GM21381 (cell line): ENCODE measurements around the gene PDE6A.

Source experiments
- ATAC-seq: cut with Tn5 transposase; IDR thresholded peaks from one replicate; pipeline ENCODE4 v1.9.1; 2021; ENCODE audit warnings: mild to moderate bottlenecking, moderate library complexity; ENCODE audit not compliant: unreplicated experiment

PDE6A gene

DNA sequence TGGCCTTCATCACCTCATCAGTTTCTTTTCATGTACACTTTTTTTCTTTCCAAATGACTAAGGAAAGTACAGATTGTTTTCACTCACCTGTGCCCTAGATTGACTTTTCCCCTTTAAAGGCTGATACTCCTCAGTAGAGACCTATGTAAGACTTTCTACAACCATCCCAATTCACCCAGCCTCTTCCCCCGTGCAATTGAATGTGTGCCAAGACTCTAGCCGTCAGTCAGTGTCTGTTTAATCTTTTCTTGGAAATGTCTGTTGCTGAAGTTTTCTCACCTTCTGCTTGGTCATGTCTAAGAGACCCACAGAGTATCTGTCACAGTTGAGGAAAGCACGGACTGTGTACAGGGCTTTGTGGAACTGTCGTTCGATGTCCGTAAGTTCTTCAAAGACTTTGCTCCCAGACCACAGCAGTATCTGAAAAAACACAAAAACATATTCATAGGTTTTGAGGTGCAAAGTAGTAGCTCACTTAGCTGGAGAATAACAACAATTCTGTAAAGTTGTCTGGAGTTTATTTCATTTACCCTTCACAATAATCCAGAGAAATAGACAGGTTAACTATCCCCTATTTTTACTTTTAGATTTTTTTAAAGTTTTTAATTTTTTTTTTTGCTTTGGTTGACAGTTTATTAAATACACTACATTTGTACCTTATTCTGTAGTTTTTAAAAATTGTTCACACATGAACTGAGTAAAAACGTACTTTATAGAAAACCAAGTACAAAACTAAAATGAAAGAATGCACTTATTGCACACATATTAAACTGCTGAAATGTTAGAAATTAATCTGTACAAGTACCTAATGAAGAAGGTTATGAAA is 13.6 kb downstream of the PDE6A start:
- ATAC-seq, result no peak

DNA sequence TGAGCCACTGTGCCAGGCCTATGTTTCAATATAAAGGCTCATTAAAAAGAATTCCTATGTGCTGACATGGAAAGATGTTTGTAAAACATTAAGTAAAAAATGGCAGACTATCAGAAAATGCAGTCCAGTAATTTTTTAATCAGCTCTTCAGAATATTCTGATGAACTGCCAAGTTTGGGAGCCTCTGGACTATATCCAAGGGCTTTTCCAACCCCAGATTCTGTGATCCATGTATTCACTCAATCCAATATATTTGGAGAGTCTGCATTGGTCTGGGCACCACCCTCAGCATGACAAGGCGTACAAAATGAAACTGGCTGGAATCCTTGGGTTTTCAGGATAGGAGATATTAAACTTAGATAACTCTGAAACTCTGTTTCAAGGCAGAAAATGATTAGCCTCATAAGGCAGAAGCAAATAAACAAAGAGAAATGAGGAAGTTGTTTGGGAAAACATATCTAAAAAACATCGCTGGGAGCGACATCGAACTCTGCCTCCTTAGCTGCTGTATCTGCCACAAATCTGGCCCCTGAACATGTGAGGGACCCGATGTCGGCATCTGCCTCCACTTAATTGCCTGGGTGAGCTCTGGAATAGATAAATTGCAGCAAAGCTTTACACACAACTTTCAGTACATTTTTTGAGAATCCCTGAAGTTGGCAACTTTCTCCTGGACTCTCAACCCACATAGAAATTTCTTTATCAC is 14.4 kb downstream of the PDE6A start:
- ATAC-seq, result no peak

DNA sequence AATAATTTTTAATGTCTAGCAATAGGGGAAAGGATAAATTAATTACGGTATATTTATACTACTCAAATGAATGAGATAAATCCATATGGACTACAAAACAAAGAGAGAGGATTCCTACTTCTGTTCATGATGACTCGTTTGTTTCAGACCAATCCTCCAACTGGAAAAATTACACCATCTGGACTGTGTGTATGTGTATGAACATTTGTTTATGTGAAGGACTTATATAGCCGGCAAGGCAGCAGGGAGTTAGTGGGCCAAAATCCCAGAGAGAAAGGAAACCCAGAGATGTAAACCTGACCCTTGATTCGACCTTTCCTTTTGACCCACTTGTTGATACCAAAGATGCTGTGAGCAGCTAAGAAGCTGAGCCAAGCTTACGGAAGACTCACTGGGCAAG is 20.1 kb downstream of the PDE6A start:
- no peak for ATAC-seq

DNA sequence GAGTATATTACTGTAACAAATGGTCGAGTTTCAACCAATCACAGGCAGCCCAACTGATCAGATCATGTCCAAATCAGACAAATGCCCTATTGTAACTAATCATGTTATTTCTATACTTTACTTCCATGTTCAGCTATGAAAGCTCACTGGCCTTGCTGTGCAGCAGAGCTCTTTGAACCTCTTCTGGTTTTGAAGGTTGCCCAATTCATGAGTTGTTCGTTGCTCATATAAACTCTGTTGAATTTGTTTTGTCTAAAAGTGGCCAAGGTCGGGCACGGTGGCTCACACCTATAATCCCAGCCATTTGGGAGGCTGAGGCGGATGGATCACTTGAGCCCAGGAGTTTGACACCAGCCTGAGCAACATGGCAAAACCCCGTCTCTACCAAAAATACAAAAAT is 21.6 kb downstream of the PDE6A start:
- no peak for ATAC-seq

DNA sequence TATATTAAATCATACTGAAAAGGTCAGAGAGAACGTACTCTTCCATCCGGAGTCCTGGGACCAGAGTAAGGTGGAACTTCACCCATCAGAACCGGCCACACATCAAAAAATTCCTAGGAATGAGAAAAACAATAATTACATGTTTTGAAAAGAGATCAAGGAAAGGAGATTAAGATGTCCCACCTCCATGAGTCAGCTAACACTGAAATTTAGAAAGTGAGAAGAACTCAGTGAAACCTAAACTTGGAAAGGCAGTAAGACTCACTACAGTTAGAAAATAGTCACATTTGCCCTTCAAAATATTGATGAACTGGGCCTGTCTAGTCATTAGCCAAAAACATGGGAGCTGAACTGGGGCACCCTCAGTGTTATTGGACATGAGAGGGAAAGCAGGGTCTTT is 23.0 kb downstream of the PDE6A start:
- no peak for ATAC-seq

DNA sequence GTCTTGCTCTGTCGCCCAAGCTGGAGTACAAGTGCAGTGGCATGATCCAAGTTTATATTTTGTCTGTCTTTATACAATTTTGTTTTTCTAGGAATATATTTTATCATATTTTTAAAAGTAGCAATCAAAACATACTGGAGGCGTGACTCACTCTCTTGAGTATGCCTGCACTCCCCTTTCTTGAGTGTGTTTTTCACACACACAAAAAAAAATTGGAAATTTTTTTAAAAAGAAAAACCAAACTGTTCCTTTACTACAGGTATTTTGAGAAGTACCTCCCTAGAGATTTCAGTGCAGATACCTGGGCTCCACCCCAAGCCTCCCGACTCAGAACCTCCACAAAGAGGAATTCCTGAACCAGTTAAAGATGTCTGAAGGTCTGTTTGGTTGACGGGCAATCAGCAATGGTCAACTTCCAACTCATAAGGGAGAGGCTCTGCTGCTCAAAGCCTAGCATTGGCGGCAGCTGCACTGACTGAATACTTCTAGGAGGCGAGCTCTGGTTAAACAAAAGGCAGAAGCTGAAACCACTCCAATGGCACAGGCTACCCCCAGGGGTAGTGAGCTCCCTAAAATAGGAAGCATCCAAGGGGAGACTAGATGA is 27.4 kb downstream of the PDE6A start:
- no peak for ATAC-seq

DNA sequence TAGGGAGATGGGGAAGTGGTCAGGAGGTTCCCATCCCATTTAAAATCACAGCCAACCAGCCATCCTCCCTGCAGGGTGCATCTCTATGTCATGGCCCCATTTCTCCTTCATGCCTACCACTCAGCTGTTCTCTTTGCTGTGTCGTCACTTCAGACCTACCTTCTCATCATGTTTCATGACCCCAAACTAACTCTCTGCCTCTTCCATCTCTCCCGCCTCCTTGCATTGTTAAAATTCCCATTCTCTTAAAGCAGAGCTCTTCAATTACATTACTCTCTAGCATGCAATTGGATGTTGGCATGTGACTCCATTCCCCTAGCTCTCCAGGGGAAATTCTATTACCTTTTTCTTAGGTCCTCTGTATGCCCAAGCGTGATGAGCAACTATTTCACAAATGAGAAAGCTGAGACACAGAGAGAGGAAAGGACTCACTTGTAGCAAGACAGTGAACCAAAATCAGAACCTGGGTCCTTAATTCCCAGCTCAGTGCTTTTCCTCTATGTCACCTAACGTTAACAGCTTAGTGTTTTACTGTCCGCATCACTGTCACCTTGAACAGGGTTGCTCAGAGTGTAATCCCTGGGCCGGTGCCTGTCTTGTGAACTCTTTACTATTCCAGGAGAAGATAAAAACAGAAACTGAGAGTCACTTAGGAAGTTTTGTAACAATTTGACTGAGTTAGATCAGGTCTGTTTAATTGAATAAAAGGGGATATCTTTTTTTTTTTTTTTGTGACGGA is 28.1 kb downstream of the PDE6A start:
- no peak for ATAC-seq

DNA sequence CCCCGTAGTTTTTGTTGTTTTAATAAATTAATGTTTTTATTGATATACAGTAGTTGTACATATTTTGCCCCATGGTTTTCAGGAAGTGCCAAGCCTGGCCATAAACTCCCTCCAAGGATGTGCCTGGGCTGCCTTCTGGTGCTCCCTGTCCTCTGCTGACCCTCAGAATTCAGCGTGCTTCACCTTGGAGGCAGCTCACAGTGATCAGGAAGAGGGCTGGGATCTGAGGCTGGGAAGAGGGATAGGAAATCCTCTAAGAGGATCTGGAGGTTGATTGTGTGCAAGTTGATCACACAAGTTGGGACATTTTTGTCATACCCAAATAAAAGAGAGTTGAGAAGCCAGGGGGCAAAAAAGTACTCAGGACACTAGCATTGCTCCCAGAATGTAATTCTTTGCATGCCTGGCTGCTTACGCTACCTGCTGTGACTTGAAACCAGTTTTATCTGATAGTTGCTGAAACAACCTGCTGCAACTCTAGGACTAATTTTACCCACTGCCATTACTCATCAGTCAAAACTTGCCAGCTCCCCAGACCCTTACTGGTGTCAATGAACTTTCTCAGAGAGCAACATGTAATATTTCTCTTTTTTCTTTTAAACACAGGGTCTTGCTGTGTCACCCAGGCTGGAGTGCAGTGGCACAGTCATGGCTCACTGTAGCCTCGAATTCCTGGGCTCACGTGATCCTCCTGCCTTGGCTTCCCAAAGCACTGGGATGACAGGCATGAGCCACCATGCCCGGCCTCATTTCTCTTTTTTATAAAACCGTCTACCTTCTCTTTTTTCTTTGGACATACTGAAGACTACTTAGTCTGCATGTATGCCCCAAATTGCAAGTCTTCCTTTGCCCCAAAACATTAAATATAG is 29.0 kb downstream of the PDE6A start:
- ATAC-seq, result no peak

DNA sequence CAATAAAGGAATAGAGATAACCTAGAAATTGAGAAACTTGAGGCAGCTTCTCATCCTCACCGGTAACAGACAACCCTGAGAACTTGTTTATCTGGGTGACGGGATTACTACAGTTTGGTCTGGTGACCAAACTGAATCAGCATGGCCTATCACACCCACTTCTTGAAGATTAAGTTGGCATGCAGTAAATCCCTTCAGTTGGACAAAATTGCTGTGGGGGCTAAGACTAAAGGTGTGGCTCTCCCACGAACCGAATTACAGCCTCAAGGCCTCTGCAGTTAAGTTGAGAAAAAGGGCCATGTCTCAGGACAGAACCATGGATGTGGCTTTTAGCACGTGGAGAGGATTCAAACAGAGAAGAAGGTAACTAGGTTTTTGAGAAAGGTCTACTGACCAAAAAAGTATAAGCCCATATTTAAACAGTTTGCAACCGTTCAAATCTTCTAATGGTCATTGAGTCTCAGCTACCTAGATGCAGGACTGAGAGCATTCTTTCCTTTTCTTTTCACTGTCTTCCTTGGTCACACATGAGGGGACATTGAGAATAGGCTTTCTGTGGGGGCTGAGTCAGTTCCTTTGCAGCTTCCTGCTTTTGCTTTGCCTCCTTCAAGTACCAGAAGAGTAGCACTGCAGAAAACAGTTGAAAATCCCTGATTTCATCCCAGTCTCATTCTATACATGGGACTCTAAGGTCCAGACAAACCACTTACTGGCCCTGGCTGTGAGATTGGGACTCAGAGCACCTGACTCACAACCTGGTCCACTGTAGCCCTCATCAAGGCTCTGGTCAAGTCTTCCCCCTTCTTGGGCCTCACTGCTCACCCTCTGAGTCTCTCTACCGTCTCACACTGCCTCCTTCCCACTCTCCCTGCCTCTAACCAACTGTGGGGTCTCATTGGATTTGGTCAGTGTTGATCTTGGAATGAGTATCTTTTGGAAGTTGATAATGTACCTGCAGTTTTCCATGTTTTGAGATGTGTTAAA is 30.9 kb downstream of the PDE6A start:
- ATAC-seq, result no peak

DNA sequence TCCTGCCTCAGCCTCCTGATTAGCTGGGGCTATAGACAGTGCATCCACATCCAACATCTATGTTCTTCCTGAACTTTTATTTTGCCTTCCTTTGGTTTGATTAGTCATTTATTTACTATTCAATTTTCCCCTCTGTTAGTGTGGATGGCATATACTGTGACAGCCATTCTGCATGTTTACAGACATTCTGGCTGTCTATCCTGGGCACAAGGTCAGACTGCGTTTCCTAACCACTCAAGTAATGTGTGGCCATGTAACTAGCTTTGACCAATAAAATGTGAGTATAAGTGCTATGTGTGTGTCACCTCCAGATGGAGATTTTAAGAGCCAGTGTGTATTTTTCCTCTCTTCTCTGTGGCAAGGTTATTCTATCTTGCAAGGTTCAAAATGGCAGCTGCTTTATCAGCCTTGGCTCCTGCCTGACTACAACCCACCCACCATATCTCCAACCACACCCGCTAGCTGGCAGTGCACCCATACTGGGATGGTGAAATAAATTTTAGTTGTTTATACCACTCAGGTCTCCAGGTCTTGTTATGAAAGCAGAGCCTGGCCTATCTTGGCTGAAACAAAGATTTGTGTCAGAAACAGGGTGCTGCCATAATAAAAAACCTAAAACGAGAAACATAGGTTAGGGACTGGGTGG is 32.2 kb downstream of the PDE6A start:
- ATAC-seq, result no peak

DNA sequence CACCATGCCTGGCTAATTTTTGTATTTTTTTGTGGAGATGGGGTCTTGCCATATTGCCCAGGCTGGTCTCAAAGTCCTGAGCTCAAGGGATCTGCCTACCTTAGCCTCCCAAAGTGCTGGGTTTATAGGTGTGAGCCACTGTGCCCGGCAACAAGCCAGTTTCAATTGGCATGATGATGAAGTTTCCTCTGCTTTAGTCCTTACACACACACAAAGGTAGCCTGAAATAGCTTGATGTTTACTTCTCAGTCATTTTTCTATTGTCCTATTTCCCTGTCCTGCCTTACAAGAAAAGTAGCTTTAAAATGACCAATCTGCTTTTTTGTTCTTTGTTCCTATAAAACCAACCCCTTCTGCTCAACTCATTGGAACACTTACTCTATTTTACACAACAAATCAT is 33.6 kb downstream of the PDE6A start:
- no peak for ATAC-seq

DNA sequence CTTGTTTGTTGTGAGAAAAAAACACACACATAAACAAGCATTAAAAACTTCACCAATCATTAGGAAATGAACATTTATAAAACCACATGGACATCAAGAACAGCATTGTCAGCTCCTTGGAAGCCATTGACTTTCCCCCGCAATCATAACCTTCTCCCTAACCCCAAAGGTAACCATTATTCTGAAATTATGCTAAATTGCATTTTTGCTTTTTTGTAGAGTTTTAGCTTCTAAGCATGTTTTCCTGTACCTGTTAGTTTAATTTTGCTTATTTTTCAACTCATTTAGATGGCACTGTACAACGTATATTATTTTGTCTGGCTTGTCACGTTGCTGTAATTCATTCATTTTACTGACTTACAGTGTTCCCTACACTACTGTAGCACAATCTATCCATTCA is 36.8 kb downstream of the PDE6A start:
- ATAC-seq, result no peak

DNA sequence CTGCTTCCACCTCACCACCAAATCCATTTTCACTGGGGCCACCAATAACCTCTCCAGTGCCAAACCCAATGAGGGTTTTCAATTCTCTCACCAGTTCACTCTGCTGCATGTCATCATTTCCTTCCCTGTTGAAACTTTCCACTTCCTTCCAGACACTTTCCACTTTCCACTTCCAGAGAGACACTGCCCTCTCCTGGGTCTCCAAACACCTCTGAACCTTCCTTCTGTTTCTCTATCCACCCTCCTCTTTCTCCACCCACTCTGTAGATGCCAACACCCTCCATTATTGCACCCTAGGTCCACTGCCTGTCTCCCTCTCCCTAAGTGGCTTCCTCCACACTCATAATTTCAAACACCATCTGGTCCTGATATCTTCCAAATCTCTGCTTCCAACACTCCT is 39.6 kb downstream of the PDE6A start:
- no peak for ATAC-seq

DNA sequence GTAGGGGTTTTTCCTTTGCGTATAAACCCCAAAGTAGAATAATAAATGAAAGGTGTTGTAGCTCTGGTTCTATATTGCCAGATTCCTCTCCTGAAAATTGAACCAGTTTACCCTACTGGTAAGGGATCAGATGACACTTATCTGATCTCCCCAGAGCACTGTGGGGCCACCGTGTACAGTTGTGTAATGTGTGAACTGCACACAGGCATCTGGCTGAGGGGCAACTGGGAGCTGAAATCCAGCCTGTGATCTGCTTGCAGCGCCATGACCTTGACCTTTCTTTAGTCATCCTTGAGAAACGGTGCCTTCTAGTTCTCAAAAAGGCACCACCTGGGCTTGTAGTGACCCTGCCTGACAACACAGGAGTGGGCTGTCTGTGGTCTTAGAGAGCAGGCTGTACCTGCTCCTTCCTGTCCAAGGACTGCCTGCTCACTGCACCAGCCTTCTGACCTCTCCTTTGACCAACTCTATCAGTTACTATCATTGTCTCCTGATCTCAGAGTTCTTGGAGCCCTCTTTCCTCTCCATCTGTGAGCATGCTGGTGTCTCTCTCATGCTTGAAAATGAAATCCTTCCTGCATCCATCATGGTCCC is 40.2 kb downstream of the PDE6A start:
- no peak for ATAC-seq

DNA sequence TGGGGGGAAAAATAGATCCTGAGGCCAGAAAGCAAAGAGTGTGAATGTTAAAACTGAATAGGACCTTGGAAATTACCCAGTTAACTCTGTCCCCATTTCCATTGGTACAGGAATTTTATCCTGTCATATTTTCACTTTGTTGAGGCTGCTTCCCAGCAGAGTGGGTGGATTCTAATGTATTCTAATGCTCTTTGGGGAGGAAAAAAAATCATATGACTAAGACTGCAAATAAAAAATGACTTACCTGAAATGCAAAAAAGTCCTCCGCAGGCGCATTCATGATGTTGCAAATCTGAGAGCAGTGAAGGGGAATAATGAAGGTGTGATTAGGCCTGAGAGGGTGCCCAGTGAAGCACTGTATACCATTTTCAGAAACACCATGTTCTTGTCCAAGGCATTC is 41.2 kb downstream of the PDE6A start:
- no peak for ATAC-seq

DNA sequence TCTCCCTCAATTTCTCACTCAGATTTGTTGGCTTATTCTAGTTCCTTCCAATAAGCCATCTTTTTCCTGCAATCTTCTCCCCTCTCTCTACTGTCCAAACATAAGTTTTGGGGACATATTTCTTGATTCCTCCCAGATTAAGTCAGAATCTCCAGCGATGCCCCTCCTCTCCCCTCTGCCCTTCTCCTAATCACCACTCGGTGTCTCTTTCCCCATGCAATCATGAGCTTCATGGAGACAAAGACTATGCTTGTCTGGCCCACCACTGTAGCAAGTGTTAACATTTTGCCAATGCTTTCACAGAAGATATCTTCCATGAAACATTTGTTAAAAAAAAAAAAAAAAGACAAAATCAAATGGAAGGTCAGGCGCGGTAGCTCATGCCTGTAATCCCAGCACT is 42.4 kb downstream of the PDE6A start:
- no peak for ATAC-seq

DNA sequence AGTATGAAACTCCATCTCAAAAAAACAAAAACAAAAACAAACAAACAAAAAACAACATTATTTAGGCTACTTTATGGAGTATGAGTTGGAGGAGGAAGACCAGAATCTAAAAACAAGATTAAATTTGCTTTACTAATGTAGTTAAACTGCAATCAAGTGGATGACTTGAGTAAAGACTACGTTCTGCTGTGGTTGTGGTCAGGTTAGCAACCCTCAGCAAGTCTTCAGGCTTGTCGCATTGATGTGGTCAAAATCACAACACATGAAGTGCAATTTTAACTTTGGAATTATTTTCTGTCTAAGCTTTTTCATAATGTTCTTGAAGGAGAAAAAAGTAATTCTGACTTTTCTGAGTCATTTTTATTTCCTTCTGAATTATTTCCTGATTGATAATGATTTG is 43.1 kb downstream of the PDE6A start:
- no peak for ATAC-seq

DNA sequence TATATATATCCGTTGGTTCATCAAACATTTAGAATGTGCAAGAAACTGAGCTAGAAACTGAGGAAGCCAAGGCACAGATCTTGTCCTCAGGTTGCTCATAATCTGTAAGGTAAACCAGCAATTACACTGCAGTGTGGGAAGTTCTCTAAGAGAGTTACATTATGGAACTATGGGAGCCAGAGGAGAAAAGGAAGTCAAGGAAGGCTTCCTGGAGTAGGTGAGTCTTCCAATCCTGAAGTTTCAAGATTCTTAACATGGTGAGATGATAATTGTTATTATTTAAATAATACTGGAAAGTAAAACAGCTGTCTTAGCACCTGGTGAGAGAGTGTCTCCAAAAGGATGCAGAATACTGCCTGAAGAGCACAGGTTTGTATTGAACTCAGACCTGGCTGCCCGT is 44.2 kb downstream of the PDE6A start:
- no peak for ATAC-seq
